Inferior parietal cortex (tissue), 1 donor: ENCODE measurements around the gene ZNF546.

Experiments
- DNase-seq: peaks from one replicate; pipeline ENCODE4 v3.0.0-alpha.2; 2016; ENCODE audit errors: extremely low spot score

The ZNF546 gene

GRCh38 chr19:40055832-40056504 lies 59.1 kb downstream of the ZNF546 start, which contains the start of gene ZNF780B:
Gene ZNF780B (minus strand): TSS chr19:40056231. CDS start chr19:40050332, 5,899 bp downstream.
- peak; percentile 88 for DNase-seq

GRCh38 chr19:40056505-40056904 lies 59.6 kb downstream of the ZNF546 start:
- peak; percentile 2 for DNase-seq

- DNase-seq, result no peak
Measured at GRCh38 chr19:40057166-40057565, 60.3 kb downstream of the ZNF546 start.

GRCh38 chr19:40059624-40060023 lies 62.8 kb downstream of the ZNF546 start:
- no peak for DNase-seq

GRCh38 chr19:40070058-40070457 lies 73.2 kb downstream of the ZNF546 start:
- DNase-seq, result no peak
